GM19372 (cell line): ENCODE data around the gene ZNF497.
A peak's percentile ranks its signal among the peaks of the same experiment; 100 is the strongest.
"Not testable (repeated sequence)": the region's sequence is repeated elsewhere in the genome, so short reads cannot be mapped to it uniquely, and the experiment has no call there.

Experiments
- ATAC-seq: cut with Tn5 transposase; IDR thresholded peaks from one replicate; pipeline ENCODE4 v1.9.1; 2021; ENCODE audit warnings: mild to moderate bottlenecking, low read depth, moderate library complexity; ENCODE audit not compliant: unreplicated experiment

The ZNF497 gene

GRCh38 chr19:58319241-58319640, 43.3 kb downstream of the ZNF497 start:
- ATAC-seq, result no peak

GRCh38 chr19:58318297-58318696, 44.3 kb downstream of the ZNF497 start:
- ATAC-seq, result no peak

DNA sequence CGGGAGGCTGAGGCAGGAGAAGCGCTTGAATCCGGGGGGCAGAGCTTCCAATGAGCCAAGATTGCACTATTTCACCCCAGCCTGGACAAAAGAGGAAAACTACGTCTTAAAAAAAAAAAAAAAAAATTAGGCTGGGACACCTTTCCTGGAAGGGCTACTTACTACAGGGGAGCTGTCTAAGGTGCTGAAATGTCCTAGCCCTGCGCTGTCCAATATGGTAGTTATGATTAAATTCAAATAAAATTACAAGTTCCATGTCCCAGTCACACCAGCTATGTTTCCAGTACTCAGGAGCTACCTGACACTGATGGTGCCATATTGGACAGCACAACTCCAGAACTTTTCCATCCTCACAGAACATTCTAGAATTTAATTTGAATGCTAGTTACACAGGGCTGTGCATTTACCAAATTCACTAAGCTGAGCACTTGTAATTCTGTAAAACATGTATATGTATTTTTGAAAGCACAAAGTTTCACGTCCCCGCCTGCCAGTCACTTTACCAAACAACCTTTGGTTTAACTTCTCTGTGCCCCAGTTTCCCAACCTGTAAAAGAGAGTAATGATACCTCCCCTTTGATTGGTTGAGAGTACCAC, 45.0 kb downstream of the ZNF497 start:
- ATAC-seq, result no peak

- ATAC-seq, result no peak
Measured at GRCh38 chr19:58315580-58315979, 47.0 kb downstream of the ZNF497 start.

DNA sequence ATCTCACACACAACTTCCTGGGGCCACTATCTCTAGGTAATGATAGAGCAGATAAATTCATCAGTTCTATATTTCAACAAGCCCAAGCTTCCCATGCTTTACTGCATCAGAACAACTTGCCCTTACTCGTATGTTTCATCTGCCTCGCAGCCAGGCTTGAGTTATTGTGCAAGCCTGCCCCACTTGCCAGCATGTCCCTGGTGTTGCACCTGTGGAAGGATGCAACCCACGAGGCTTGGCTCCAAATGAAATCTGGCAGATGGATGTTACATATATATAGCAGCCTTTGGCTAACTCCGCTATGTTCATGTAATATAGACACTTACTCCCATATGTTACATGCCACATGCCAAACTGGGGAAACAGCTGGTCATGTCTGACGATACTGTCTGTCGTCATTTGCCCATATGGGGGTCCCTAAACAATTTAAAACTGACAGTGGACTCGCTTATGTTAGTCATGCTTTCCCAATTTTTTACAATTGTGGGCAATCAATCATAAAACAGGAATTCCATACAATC, 51.1 kb downstream of the ZNF497 start:
- ATAC-seq, result no peak

GRCh38 chr19:58310685-58311084, 51.9 kb downstream of the ZNF497 start:
- not testable (repeated sequence) for ATAC-seq

- no peak for ATAC-seq
Measured at GRCh38 chr19:58307736-58308135, 54.8 kb downstream of the ZNF497 start.

DNA sequence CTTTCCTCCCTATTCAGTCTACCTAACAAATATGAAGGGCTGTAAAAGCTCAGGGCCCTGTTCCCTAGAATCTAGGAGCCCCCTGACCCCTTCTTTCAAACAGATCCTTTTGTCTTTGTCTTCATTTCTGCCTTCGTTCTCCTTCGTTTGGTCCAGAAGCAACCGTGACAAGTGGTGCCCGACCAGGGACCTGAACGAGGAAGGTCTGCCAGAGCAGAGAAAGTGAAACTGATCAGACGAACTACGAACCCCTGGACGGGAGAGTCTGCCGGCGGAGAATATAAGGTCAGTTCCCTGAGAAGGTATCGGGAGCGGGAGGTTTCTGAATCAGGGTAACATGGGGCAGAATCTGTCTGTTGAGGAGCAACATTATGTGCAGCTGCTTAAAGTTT, 56.6 kb downstream of the ZNF497 start:
- no peak for ATAC-seq

DNA sequence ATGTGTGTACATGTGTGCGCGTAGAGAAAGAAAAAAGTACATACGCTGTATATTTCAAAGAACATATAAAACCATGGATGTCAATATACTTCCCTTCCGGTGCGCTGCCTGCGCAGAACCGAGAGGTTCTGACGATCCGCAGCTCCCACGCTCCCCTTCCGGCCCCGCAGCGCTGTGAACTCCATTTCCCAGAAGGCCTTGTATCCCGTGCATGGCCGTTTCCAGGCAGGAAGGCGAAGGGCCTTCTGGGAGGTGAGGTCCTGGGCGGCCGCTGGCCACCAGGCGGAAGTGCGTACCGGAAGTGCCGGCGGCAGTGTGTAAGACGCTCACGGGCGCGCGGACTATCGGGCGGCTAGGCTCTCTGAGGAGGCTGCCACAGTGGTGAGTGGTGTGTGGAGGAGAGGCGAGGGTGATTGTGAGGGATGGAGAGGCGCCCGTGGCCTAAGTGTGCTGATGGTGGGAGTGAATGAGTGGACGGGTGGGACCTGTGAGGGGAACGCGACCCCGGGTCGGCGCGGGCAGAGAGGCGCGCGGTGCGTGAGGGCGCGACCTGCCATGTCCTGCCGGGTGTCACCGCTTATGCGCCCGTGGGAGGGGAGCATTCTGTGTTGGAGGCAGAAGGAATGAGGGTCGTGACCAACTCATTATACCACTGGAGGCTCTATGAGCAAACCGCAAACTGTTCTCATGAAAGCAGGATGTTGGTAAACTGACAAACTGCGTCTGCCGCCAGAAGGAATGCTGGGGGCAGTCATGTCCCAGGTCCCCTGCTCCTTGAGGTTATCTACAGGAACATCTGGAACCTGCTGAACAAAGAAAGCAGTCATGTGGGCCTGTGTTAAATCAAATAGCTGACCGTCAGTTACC, 57.3 kb downstream of the ZNF497 start, which contains the start of gene ERVK3-1:
Gene ERVK3-1 (plus strand): TSS at position 313 of the 867 bp plus-strand sequence. CDS start 6,792 bp downstream, outside the sequence.
- peak; percentile 97 for ATAC-seq

DNA sequence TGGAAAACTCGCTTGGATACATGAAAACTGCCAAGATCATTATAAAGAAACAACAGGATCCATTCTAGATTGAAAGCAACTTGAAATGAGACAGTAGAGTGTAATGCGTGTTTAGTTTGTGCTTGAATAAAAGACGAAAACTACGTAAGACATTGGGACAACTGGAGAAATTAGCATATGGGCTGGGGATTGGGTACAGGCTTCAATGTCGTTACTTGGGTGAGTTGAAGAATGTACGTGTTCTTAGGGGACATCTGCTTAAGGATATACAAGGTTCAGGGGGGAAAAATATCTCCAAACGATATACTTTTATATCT, 57.8 kb downstream of the ZNF497 start:
- ATAC-seq, result peak; percentile 8
